KOPT-K1 (cell line): Measurements from ENCODE around the gene ZNF512B.

Experiments used
- H3K27ac ChIP-seq: fragments of 200-600 bp; sonication (generic); 2 replicates; pipeline ENCODE4 v1.5.1; 2016; ENCODE audit warnings: antibody characterized with exemption, mild to moderate bottlenecking, low read depth, low read length; ENCODE audit not compliant: poor library complexity, severe bottlenecking
- H3K36me3 ChIP-seq: fragments of 200-600 bp; sonication (generic); 2 replicates; pipeline ENCODE4 v1.5.1; 2017; ENCODE audit warnings: antibody characterized with exemption, mild to moderate bottlenecking, low read length, moderate library complexity; ENCODE audit not compliant: insufficient read depth
- H3K9me3 ChIP-seq: fragments of 200-600 bp; sonication (generic); 2 replicates; pipeline ENCODE4 v1.5.1; 2017; ENCODE audit warnings: antibody characterized with exemption, low read length, mild to moderate bottlenecking; ENCODE audit not compliant: insufficient read depth, poor library complexity, severe bottlenecking

The ZNF512B gene

GRCh38 chr20:63951398-63952209, 18.1 kb downstream of the ZNF512B start:
- no peak overlapping the region for H3K27ac ChIP-seq
- H3K9me3 ChIP-seq: no peaks in the 10 kb centered on the region
- peaks cover 9% of the 10 kb centered on the region; the same call in 1 of the 2 replicates for H3K36me3 ChIP-seq

- H3K9me3 ChIP-seq: no peaks in the 10 kb centered on the region
- peaks cover 13% of the 10 kb centered on the region for H3K36me3 ChIP-seq
- no peak overlapping the region for H3K27ac ChIP-seq
Observed at GRCh38 chr20:63950701-63951397, 18.9 kb downstream of the ZNF512B start.

DNA sequence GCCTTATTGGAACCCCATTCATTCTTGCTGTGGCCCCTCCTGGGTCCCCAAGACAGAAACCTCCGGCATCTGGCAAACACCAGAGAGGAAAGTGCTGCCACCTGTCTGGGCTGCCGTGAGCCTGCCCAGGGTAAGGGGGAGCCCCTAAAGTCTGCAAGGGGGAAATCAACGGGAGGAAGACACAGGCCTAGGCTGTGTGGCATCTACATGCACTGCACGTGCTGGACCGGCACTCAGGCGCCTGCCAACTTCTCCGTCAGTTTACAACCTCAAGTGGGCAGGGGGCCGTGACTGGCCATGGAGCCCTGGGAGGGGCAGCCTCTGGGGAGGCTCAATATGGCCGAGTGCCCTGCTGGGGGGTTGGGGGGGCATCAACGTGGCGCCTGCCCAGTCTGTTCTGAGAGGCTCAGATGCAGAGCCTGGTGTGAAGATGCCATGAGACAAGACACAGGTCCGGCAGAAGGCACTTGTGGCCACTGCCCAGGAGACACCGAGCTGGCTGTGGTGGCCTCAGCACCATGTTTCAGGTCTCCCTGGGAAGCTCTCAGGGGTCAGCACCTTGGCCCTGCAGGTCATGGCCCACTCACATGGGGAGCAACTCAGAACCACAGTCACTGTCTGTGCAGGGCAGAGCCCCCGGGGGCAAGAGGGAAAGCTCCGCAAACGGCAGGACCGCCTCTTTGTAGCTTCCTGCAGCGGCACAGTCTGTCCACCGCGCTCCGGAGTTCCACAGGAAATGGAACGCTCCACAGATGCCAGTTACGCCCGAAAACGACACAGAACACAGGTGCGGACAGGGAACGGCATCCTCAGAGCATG, 21.9 kb downstream of the ZNF512B start:
- no peak overlapping the region for H3K27ac ChIP-seq
- H3K9me3 ChIP-seq: no peaks in the 10 kb centered on the region
- peaks cover 43% of the 10 kb centered on the region for H3K36me3 ChIP-seq

DNA sequence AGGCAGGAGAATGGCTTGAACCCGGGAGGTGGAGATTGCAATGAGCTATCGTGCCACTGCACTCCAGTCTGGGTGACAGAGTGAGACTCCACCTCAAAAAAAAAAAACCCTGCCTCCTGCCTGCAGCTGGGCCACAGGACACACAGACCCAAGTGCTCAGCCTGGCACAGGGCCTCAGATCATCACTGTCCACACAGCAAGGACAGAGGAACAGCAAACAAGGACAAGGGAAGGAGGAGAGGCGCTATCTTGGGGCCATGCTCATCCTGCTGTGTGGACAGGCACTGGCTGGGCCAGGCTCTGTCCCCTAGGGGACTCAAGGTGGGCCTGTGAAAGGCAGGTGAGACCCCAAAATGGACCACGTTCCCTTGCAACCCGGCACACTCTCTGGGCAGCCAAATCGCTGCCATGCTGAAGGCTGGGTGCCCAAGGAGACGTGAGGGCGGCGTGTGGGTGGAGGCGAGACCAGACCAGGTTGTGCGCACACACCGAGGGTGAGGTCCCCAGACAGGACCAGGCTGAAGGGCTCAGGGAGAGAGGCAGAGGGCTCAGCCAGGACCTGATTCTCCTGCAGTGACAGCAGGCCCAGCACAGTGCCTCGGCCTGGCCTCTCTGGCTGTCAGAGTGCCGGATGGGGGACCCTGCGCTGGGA, 22.6 kb downstream of the ZNF512B start:
- Histone ChIP-seq H3K9me3 (no peaks in the 10 kb centered on the region), H3K27ac (no peak overlapping the region), H3K36me3 (peaks cover 42% of the 10 kb centered on the region)

GRCh38 chr20:63945921-63946920, 23.5 kb downstream of the ZNF512B start:
- no peaks in the 10 kb centered on the region for H3K9me3 ChIP-seq
- H3K27ac ChIP-seq: no peak overlapping the region
- peaks cover 42% of the 10 kb centered on the region for H3K36me3 ChIP-seq

DNA sequence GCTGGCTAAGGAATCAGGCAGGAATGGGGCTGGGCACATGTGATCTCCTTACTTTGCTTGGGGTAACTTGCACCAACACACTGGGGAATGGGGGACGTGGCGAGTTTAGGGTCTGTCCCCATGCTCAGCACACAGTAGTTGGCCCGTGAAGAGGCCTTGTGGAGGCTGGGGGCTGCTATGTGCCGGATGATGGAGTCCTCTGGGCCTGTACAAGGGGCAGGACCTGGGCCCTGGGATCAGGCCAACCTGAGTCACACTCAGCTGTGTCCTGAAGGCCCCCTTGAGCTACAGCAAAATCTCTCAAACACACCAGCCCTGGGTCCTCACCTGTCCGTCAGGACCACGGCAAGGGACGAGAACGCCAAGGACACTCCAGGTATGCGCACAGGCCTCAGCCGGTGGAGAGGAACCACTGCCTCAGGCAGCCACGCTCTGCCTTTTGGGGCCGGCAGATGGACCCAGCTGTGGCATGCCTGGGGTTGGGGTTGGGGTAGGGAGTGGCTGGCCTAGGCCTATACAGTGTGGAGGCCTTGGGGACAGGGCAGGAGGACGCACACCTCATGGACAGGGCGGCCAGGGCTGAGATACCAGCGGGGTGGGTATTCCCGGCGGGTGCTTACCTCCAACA, 24.6 kb downstream of the ZNF512B start:
- H3K36me3 ChIP-seq: peaks cover 53% of the 10 kb centered on the region
- H3K9me3 ChIP-seq: no peaks in the 10 kb centered on the region
- H3K27ac ChIP-seq: no peak overlapping the region

GRCh38 chr20:63944078-63944941, 25.4 kb downstream of the ZNF512B start:
- H3K36me3 ChIP-seq: peaks cover 57% of the 10 kb centered on the region
- H3K9me3 ChIP-seq: no peaks in the 10 kb centered on the region
- no peak overlapping the region for H3K27ac ChIP-seq

DNA sequence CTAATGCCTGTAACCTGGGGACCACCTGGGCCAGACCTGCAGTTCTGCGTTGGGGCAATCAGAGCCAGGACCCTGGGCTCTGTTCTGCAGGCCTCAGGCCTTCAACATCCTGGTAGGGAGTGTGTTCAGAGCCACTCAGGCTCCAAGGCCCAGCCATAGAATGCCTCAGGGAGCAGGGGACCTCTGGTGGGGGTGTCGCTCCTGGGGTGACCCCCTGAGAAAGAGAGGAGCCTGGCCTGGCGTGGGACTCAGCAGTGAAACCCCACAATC, 26.0 kb downstream of the ZNF512B start:
- H3K9me3 ChIP-seq: no peaks in the 10 kb centered on the region
- peaks cover 61% of the 10 kb centered on the region for H3K36me3 ChIP-seq
- no peak overlapping the region for H3K27ac ChIP-seq

GRCh38 chr20:63942969-63943807, 26.5 kb downstream of the ZNF512B start:
- Histone ChIP-seq H3K36me3 (peaks cover 63% of the 10 kb centered on the region), H3K27ac (no peak overlapping the region), H3K9me3 (no peaks in the 10 kb centered on the region)

DNA sequence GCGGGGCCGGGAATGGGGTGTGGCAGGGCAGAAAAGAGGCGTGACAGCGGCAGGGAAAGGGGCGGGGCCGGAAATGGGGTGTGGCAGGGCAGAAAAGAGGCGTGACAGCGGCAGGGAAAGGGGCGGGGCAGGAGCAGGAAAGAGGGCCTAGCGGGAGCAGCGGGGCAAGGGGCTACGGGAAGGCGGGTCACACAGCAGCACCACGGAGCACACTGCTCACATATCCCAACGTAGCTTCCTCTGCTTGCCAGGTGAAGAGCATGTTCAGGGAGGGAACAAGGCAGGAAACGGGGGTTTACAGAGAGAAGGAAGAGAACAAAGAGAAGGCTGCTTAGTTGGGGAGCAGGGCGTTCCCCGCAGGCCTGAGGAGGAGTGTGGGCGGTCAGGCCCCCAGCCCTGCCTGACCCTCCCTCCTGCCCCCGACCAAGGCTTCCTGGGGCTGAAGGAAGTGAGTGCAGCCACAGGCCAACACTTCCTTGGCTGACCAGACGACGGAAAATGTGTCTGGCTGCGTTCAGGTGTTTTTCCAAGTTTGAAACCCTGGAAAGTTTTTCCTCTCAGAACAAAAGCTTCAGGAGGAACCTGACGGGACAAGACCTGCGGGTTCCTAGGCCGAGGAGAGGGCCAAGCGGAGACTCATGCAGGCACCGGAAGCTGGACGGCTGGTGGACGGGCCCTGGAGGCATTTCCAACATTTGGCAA, 27.3 kb downstream of the ZNF512B start:
- H3K36me3 ChIP-seq: peaks cover 63% of the 10 kb centered on the region
- H3K9me3 ChIP-seq: no peaks in the 10 kb centered on the region
- H3K27ac ChIP-seq: no peak overlapping the region

- H3K27ac ChIP-seq: no peak overlapping the region
- H3K36me3 ChIP-seq: peaks cover 66% of the 10 kb centered on the region
- no peaks in the 10 kb centered on the region for H3K9me3 ChIP-seq
Observed at GRCh38 chr20:63941282-63942081, 28.2 kb downstream of the ZNF512B start.
